ENCODE measurements around the gene OR5B3.
"Not testable (repeated sequence)": the region's sequence is repeated elsewhere in the genome, so short reads cannot be mapped to it uniquely, and the experiment has no call there.

The OR5B3 gene

DNA sequence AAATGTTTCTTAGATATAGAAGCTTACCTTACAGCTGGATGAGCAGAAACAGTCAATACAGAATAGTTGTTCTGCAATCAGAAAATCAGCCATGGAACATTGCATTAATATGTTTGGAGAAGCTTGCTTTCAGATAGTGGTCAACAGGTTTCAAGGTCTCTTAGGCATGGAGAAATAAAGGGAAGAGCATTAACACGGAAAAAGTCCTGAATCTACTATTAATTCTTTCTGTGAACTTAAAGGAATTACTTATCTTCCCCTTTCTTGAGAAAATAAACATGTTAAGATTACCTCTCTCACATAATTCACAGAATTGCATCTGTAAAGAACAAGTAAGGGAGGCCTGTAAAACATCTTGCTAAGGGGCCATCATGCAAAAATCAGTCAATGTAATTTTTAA, at the start of gene OR5B3:
Gene OR5B3, minus strand, starts transcription at position 101 of the 400 bp plus-strand sequence. CDS start 3,465 bp downstream, outside the sequence.
- Mint-ChIP-seq H3K9me3 (peaks cover 24% of the 10 kb centered on the region), H3K27ac (no peak within 1 kb of the TSS), H3K4me3 (no peak within 1 kb of the TSS), H3K27me3 (peaks cover 2% of the 10 kb centered on the region), H3K36me3 (ENCODE audit: low read depth) (no peaks in the 10 kb centered on the region), H3K4me1 (ENCODE audit: low read depth) (no peaks in the 10 kb centered on the region)
- intact Hi-C loops (cut with micrococcal nuclease), result no loop called here

DNA sequence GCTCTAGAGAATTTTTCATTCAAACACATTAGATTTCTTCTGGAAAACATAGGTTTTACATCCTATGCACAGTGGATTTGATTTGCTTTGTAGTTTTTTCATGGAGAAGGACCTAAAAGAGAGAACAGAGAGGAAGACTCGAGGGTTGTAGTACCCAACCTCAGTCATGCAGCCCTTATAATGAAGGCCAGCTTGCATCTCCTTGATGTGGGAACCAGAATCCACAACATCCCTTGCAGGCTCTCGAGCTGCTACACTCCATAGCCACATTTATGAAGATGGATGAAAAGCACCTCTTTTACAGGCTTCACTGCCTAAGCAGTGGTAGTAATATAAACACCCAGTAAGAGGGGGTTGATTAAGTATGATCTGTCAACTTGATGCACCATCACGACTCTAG, 44.9 kb upstream of the OR5B3 start:
- Mint-ChIP-seq H3K9me3 (peaks cover 12% of the 10 kb centered on the region), H3K36me3 (ENCODE audit: low read depth) (no peaks in the 10 kb centered on the region), H3K4me1 (ENCODE audit: low read depth) (no peaks in the 10 kb centered on the region), H3K27me3 (no peaks in the 10 kb centered on the region), H3K4me3 (no peak overlapping the region), H3K27ac (no peak overlapping the region)
- intact Hi-C loops (cut with micrococcal nuclease), result no loop called here

DNA sequence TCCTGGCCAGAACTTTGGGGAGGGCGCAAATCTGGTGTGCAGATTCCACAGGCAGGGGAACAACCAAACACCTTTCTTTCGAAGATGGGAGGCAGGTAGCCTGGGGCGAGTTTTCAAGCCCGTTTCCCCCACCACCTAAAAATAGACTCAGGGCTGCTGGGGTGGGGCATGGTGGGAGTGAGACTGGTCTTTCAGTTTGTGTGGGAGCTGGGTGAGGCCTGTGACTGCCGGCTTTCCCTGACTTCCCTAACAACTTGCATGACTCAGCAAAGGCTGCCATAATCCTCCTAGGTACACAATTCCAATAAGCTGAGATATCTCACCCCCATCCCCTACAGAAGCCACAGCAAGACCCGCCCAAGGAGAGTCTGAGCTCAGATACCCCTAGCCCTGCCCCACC, 39.6 kb upstream of the OR5B3 start:
- no peaks in the 10 kb centered on the region for H3K36me3 Mint-ChIP-seq (ENCODE audit: low read depth)

DNA sequence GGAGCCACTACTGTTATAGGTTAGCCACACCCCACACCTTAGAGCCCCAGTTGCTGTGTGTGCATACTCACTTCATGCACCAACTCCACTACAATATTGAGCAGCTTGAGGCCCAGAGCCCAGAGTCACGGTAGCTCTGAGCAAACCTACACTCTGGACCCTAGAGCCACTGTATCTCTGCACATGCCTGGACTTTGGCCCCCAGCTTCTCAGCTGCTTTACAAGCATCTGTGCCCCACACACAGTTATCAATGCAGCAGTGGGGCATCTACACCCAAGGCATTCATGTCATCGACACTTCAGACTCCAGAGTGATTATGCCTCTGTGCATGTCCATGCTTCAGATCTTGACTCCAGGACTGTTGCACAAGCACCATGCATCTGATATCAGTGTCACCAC, 37.6 kb upstream of the OR5B3 start:
- Mint-ChIP-seq H3K4me1 (ENCODE audit: low read depth) (no peaks in the 10 kb centered on the region), H3K9me3 (peaks cover 45% of the 10 kb centered on the region), H3K27me3 (no peaks in the 10 kb centered on the region), H3K27ac (no peak overlapping the region), H3K4me3 (no peak overlapping the region), H3K36me3 (ENCODE audit: low read depth) (no peaks in the 10 kb centered on the region)
- intact Hi-C loops (cut with micrococcal nuclease), result no loop called here

More for the DNA sequence above, 39.6 kb upstream of the OR5B3 start:
- Mint-ChIP-seq H3K4me1 (ENCODE audit: low read depth) (no peaks in the 10 kb centered on the region), H3K27ac (no peak overlapping the region), H3K4me3 (no peak overlapping the region), H3K27me3 (no peaks in the 10 kb centered on the region), H3K9me3 (peaks cover 40% of the 10 kb centered on the region)
- intact Hi-C loops (cut with micrococcal nuclease), result no loop called here

DNA sequence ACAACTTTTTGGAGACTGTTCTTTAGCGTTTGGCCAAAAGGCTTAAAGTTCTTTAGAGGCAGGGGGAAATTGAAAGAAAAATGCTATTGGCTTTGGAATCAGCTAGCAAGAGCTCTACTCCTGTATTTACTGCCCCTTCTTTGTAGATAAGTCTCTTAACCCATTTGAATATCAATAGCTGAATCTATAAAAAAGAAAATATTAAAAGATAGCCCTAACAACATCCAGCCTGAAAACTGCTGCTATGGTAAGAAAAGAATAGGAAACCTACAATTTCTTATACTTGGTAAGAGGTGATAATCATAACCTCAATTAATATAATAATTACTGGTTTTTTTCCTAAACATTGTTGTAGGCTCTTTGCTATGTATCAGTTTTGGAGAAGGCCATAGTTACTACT, 35.5 kb upstream of the OR5B3 start, which contains the start of gene OR5B12:
Gene OR5B12, minus strand, starts transcription at position 101 of the 400 bp plus-strand sequence. CDS start 2,085 bp downstream, outside the sequence.
- Mint-ChIP-seq H3K4me3 (no peak within 1 kb of the TSS), H3K27me3 (no peaks in the 10 kb centered on the region), H3K36me3 (ENCODE audit: low read depth) (no peaks in the 10 kb centered on the region), H3K27ac (no peak within 1 kb of the TSS), H3K4me1 (ENCODE audit: low read depth) (no peaks in the 10 kb centered on the region), H3K9me3 (peaks cover 42% of the 10 kb centered on the region)
- intact Hi-C loops (cut with micrococcal nuclease), result no loop called here

DNA sequence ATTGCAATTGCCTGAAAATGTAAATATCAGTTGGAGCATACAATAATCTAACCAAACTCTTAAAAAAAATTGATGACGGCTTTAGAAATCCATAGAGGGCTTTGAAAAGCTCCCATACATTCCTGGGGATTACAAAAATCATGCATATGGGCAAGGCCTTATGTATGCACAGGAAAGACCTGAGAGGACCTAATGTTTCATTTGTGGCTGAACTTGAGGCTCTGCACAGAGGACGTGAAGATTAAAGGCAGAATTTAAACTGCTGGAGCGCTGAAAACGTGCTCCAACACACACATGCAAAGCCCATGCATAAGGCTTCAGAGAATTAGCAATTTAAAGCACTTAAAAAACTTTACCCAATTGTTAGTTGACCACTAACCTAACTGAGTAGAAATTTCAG, 31.8 kb upstream of the OR5B3 start:
- Mint-ChIP-seq H3K27me3 (no peaks in the 10 kb centered on the region), H3K27ac (no peak overlapping the region), H3K4me3 (no peak overlapping the region), H3K36me3 (ENCODE audit: low read depth) (no peaks in the 10 kb centered on the region), H3K9me3 (peaks cover 9% of the 10 kb centered on the region), H3K4me1 (ENCODE audit: low read depth) (no peaks in the 10 kb centered on the region)
- intact Hi-C loops (cut with micrococcal nuclease), result no loop called here

DNA sequence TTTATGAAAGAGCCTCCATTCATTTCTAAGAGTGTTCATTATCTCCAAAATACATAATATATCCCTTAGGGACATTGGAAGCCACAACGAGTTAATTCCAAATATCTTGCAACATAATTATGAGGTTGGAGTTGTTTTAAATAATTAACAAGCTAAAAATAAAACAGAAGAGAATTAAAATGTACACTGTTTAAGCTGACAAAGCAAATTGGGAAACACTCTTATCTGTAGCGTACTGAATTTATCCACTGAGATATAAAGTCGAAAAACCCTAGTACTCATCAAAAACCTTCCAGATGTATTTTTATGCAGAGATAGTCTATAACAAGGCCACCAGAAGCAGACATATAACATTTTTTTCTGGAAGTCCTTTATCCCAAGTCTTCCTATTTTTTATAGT, 27.5 kb upstream of the OR5B3 start:
- Mint-ChIP-seq H3K36me3 (ENCODE audit: low read depth) (no peaks in the 10 kb centered on the region), H3K9me3 (peaks cover 5% of the 10 kb centered on the region), H3K27me3 (peaks cover 4% of the 10 kb centered on the region), H3K4me3 (no peak overlapping the region), H3K4me1 (ENCODE audit: low read depth) (no peaks in the 10 kb centered on the region), H3K27ac (no peak overlapping the region)
- intact Hi-C loops (cut with micrococcal nuclease), result no loop called here

DNA sequence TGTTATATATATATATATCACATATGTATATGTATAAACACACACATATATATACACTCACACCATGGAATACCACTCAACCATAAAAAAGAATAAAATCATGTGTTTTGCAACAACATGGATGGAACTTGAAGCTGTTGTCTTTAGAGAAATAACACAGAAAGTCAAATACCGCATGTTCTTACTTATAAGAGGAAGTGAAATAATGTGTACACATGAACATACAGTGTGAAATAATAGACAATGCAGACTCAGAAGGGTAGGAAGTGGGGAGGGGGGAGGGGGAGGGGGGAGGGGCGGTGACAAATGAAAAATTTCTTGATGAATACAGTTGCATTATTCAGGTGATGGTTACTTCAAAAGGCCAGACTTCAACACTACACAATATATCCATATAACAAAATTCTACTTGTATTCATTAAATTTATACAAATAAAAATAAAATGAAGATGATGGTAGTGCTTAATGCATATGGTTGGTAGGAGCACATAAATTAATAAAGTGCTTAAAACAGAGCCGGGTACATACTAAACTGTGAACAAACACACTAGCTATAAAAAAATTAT, 27.0 kb upstream of the OR5B3 start:
- Mint-ChIP-seq H3K4me1 (ENCODE audit: low read depth) (no peaks in the 10 kb centered on the region), H3K27ac (no peak overlapping the region), H3K27me3 (peaks cover 4% of the 10 kb centered on the region), H3K36me3 (ENCODE audit: low read depth) (no peaks in the 10 kb centered on the region), H3K4me3 (no peak overlapping the region), H3K9me3 (peaks cover 7% of the 10 kb centered on the region)
- intact Hi-C loops (cut with micrococcal nuclease), result no loop called here

DNA sequence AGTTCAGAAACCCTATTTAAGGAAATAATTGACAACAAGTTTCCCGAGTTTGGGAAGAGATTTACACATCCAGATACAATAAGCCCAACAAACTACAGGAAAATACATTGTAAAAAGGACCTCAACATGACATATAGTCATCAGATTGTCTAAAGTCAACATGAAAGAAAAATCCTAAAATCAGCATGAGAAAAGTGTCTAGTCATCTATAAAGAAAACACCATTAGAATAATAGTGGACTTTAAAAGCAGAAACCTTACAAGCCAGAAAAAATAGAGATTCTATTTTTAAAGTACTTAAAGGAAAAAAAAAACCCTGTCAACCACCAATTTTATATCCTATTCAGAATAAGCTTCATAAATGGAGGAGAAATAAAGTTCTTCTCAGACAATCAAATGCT, 22.6 kb upstream of the OR5B3 start:
- intact Hi-C loops (cut with micrococcal nuclease), result no loop called here
- Mint-ChIP-seq H3K4me3 (no peak overlapping the region), H3K27me3 (peaks cover 4% of the 10 kb centered on the region), H3K36me3 (ENCODE audit: low read depth) (no peaks in the 10 kb centered on the region), H3K9me3 (peaks cover 12% of the 10 kb centered on the region), H3K4me1 (ENCODE audit: low read depth) (no peaks in the 10 kb centered on the region), H3K27ac (no peak overlapping the region)

DNA sequence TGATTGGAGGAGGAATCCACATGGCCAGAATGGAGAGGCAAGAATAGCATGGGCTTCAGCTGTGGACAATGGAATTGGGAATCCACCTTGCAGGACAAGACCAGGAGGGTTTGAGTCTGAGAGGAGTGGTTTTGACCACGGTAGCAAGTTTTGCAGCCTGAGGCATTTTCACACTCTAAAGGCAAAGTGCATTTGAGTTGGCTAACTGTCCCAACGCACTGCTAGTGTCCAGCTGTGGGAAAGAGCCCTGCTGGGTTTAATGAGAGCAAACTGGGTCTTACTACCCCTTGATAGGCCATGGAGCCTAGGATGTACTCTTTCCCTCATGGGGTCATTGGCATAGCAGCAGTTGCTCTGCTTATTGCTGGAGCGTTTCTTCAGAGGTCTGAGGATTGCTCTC, 21.3 kb upstream of the OR5B3 start, which contains the start of gene OR5B2:
Gene OR5B2, minus strand, starts transcription at position 101 of the 400 bp plus-strand sequence. CDS start 4,860 bp downstream, outside the sequence.
- Mint-ChIP-seq H3K27ac (no peak within 1 kb of the TSS), H3K27me3 (peaks cover 4% of the 10 kb centered on the region), H3K9me3 (peaks cover 12% of the 10 kb centered on the region), H3K4me1 (ENCODE audit: low read depth) (no peaks in the 10 kb centered on the region), H3K4me3 (no peak within 1 kb of the TSS), H3K36me3 (ENCODE audit: low read depth) (no peaks in the 10 kb centered on the region)
- intact Hi-C loops (cut with micrococcal nuclease), result no loop called here

DNA sequence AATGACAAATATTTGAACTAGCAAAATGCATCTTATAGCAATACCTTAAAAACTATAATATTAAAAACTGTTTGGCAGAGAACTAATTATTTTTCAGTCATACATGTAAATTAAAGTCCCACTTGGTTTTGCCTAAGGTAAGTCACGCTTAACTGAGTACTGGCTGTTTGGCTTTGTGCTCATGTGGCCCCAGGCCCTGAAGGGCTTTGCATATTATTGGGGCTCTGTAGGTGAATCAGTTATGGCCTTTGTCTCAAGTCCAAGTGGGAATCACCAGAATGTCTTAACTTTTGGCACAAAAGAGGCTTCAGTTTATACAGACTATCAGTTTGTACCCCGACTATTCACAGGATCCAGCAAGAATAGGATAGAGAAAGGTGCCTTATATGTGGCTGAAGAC, 7.1 kb downstream of the OR5B3 start:
- H3K27me3 Mint-ChIP-seq; H3K4me3 Mint-ChIP-seq; H3K4me1 Mint-ChIP-seq (ENCODE audit: low read depth); intact Hi-C loops (cut with micrococcal nuclease); H3K9me3 Mint-ChIP-seq; H3K36me3 Mint-ChIP-seq (ENCODE audit: low read depth); H3K27ac Mint-ChIP-seq: not testable (repeated sequence)

DNA sequence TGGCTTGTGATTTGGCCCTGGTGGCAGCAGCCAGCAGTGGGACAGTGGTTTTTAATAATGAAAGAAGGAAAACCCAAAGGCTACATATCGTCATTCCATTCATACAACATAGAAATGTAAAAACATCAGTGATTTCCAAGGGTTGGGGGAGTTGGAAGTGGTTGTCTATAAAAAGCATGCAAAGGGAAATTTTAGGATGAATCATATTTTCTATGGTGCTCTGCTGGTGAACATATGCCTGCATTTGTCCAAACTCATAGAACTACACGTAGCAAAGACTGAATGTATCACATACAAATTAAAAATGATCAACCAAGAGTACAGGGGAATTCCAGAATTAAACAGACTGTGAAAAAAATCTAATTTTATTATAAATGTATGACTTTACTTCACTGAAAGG, 11.1 kb downstream of the OR5B3 start:
- intact Hi-C loops (cut with micrococcal nuclease), result no loop called here
- Mint-ChIP-seq H3K4me1 (ENCODE audit: low read depth) (no peaks in the 10 kb centered on the region), H3K9me3 (peaks cover 12% of the 10 kb centered on the region), H3K4me3 (no peak overlapping the region), H3K27me3 (no peaks in the 10 kb centered on the region), H3K36me3 (ENCODE audit: low read depth) (no peaks in the 10 kb centered on the region), H3K27ac (no peak overlapping the region)

DNA sequence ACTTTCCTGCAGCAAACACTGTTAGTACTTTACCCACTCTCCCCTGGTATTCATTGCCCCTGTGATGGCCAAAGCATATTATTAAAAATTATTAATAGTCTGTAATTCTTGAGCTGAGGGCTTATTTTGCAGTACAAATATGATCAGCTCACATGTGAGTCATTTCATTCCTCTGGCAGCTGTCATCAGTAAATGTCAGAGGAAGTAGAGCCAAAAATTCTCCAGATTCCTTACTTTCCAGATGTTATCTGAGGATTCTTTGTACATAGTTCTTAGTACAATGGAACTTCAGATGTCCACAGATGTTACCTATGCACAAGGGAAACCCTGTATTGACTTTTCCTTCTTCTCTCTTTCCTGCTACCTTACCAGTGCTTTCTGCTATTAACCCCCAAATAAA, 12.5 kb downstream of the OR5B3 start:
- intact Hi-C loops (cut with micrococcal nuclease), result no loop called here
- H3K9me3 Mint-ChIP-seq, result peaks cover 19% of the 10 kb centered on the region
- H3K27ac Mint-ChIP-seq, result no peak overlapping the region
- H3K4me1 Mint-ChIP-seq (ENCODE audit: low read depth), result no peaks in the 10 kb centered on the region
- no peaks in the 10 kb centered on the region for H3K36me3 Mint-ChIP-seq (ENCODE audit: low read depth)
- no peak overlapping the region for H3K4me3 Mint-ChIP-seq
- H3K27me3 Mint-ChIP-seq, result no peaks in the 10 kb centered on the region

DNA sequence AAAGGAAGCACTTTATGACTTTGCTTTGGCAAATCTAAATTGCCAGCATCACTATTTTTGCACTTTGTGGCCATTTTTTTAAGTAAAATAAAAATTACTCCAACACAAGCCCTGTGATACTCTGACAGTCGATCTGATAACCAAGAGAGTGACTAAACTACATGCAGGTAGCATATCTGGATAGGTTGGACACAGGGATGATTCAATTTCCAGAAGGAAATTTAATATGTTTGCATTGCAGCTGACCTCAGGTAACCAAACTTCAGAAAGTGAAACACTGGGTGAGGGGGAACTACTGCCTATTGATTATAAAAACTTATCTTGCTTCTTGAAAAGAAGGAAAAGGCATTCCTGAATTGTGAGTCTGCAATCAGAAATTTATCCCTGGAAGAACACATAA, 13.9 kb downstream of the OR5B3 start:
- no peaks in the 10 kb centered on the region for H3K27me3 Mint-ChIP-seq
- no peak overlapping the region for H3K27ac Mint-ChIP-seq
- H3K36me3 Mint-ChIP-seq (ENCODE audit: low read depth), result no peaks in the 10 kb centered on the region
- peaks cover 19% of the 10 kb centered on the region for H3K9me3 Mint-ChIP-seq
- H3K4me1 Mint-ChIP-seq (ENCODE audit: low read depth), result no peaks in the 10 kb centered on the region
- H3K4me3 Mint-ChIP-seq, result no peak overlapping the region
- intact Hi-C loops (cut with micrococcal nuclease), result no loop called here

DNA sequence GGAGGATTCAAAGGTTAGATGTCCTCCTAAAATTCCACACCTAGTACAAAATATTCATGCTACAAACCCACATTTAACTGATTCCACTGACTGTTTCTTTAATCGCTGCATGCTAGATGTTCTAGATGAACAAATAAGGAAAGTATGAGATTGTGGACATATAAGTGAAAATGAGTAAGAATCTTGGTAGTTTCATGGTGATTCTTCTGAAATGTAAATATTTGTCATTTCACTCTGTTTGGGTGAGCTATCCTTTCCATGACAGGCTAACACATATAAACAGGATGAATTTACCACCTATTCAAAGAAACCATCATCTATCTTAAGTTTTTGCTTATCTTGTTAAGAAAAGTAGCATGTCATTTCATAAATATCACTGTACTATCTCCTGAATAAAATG, 14.8 kb downstream of the OR5B3 start:
- Mint-ChIP-seq H3K4me1 (ENCODE audit: low read depth) (no peaks in the 10 kb centered on the region), H3K4me3 (no peak overlapping the region), H3K27me3 (no peaks in the 10 kb centered on the region), H3K9me3 (peaks cover 19% of the 10 kb centered on the region), H3K36me3 (ENCODE audit: low read depth) (no peaks in the 10 kb centered on the region), H3K27ac (no peak overlapping the region)
- intact Hi-C loops (cut with micrococcal nuclease), result no loop called here
